Activated T-cell treated with anti-CD3 and anti-CD28 coated beads for 4 hours (primary cell): ENCODE results near the gene BHLHE23.
"Not testable (repeated sequence)": the region's sequence is repeated elsewhere in the genome, so short reads cannot be mapped to it uniquely, and the experiment has no call there.

Experiments
- DNase-seq: peaks from one replicate; pipeline ENCODE4 v3.0.0-alpha.2; 2020

The BHLHE23 gene

GRCh38 chr20:63042448-63043071, 35.8 kb upstream of the BHLHE23 start:
- DNase-seq, result no peak

GRCh38 chr20:63041776-63042175, 35.0 kb upstream of the BHLHE23 start:
- DNase-seq, result no peak

GRCh38 chr20:63037669-63038268, 31.0 kb upstream of the BHLHE23 start:
- DNase-seq, result no peak

GRCh38 chr20:63036291-63036690, 29.5 kb upstream of the BHLHE23 start:
- DNase-seq, result no peak

- no peak for DNase-seq
Observed at GRCh38 chr20:63035603-63036185, 28.9 kb upstream of the BHLHE23 start.

GRCh38 chr20:63034710-63035602, 28.2 kb upstream of the BHLHE23 start:
- DNase-seq, result not testable (repeated sequence)

- DNase-seq, result no peak
Observed at GRCh38 chr20:63033794-63034709, 27.3 kb upstream of the BHLHE23 start.

GRCh38 chr20:63032861-63033793, 26.4 kb upstream of the BHLHE23 start:
- DNase-seq, result no peak

- DNase-seq, result no peak
Observed at GRCh38 chr20:63032026-63032800, 25.4 kb upstream of the BHLHE23 start.

- DNase-seq, result no peak
Observed at GRCh38 chr20:63031251-63032014, 24.7 kb upstream of the BHLHE23 start.

GRCh38 chr20:63029358-63030121, 22.8 kb upstream of the BHLHE23 start:
- no peak for DNase-seq

- no peak for DNase-seq
Observed at GRCh38 chr20:63028461-63028921, 21.7 kb upstream of the BHLHE23 start.

GRCh38 chr20:63027922-63028389, 21.2 kb upstream of the BHLHE23 start:
- DNase-seq, result no peak

GRCh38 chr20:63027221-63027921, 20.6 kb upstream of the BHLHE23 start:
- no peak for DNase-seq

GRCh38 chr20:63026582-63027165, 19.9 kb upstream of the BHLHE23 start:
- DNase-seq, result no peak

- no peak for DNase-seq
Observed at GRCh38 chr20:63025534-63026331, 19.0 kb upstream of the BHLHE23 start.
